HEK293T (cell line): ENCODE data around the gene TINAGL1.

ENCODE experiments used
- CTCF ChIA-PET: fragments of 350-600 bp; formaldehyde crosslinking; extraction: SDS; loops from one replicate; lab custom pipeline; 2021; ENCODE audit warnings: antibody characterized with exemption, inconsistent platforms; lab: Yijun Ruan, JAX
- POLR2A ChIA-PET: fragments of 350-600 bp; formaldehyde crosslinking; extraction: SDS; loops from one replicate; lab custom pipeline; 2020; ENCODE audit warnings: antibody characterized with exemption, inconsistent platforms; lab: Yijun Ruan, JAX
- DNase-seq: peaks from one replicate; pipeline ENCODE4 v3.0.0; 2012; ENCODE audit warnings: mixed read lengths; ENCODE audit errors: extremely low spot score
- ARNT ChIP-seq: fragments of 450-650 bp; IDR thresholded peaks from 2 replicates; pipeline ENCODE4 v1.6.1; 2017; ENCODE audit warnings: mild to moderate bottlenecking
- BHLHE40 ChIP-seq: fragments of 450-650 bp; IDR thresholded peaks from 2 replicates; pipeline ENCODE4 v1.6.1; 2016; ENCODE audit warnings: mild to moderate bottlenecking, moderate library complexity, borderline replicate concordance
- CTBP1 ChIP-seq: fragments of 450-650 bp; IDR thresholded peaks from 2 replicates; pipeline ENCODE4 v1.6.1; 2016; ENCODE audit warnings: borderline replicate concordance
- ELF4 ChIP-seq: fragments of 450-650 bp; IDR thresholded peaks from 2 replicates; pipeline ENCODE4 v1.6.1; 2017; ENCODE audit warnings: antibody characterized with exemption
- FOXA1 ChIP-seq: fragments of 450-650 bp; IDR thresholded peaks from 2 replicates; pipeline ENCODE4 v1.6.1; 2016; ENCODE audit warnings: mild to moderate bottlenecking
- FOXK2 ChIP-seq: fragments of 450-650 bp; IDR thresholded peaks from 2 replicates; pipeline ENCODE4 v1.6.1; 2016; ENCODE audit warnings: mild to moderate bottlenecking
- FOXM1 ChIP-seq: fragments of 450-650 bp; IDR thresholded peaks from 2 replicates; pipeline ENCODE4 v1.6.1; 2017; ENCODE audit warnings: mild to moderate bottlenecking, borderline replicate concordance
- HDGF ChIP-seq: fragments of 450-650 bp; IDR thresholded peaks from 2 replicates; pipeline ENCODE4 v1.6.1; 2017; ENCODE audit warnings: antibody characterized with exemption, borderline replicate concordance
- L3MBTL2 ChIP-seq: fragments of 450-650 bp; conservative IDR thresholded peaks from 2 replicates; pipeline ENCODE4 v1.6.1; 2016; ENCODE audit warnings: mild to moderate bottlenecking
- LEF1 ChIP-seq: fragments of 450-650 bp; IDR thresholded peaks from 2 replicates; pipeline ENCODE4 v1.6.1; 2017; ENCODE audit warnings: mild to moderate bottlenecking, borderline replicate concordance
- NFRKB ChIP-seq: fragments of 450-650 bp; IDR thresholded peaks from 2 replicates; pipeline ENCODE4 v1.6.1; 2016; ENCODE audit warnings: mild to moderate bottlenecking, moderate library complexity
- PKNOX1 ChIP-seq: fragments of 450-650 bp; IDR thresholded peaks from 2 replicates; pipeline ENCODE4 v1.6.1; 2016
- SP1 ChIP-seq: fragments of 450-650 bp; IDR thresholded peaks from 2 replicates; pipeline ENCODE4 v1.6.1; 2017
- SUZ12 ChIP-seq: fragments of 450-650 bp; IDR thresholded peaks from 2 replicates; pipeline ENCODE4 v1.6.1; 2016; ENCODE audit warnings: mild to moderate bottlenecking
- TARDBP ChIP-seq: fragments of 450-650 bp; IDR thresholded peaks from 2 replicates; pipeline ENCODE4 v1.6.1; 2016
- ZNF384 ChIP-seq: fragments of 450-650 bp; IDR thresholded peaks from 2 replicates; pipeline ENCODE4 v1.6.1; 2016

TINAGL1 gene

GRCh38 chr1:31570906-31571305, 5.4 kb upstream of the TINAGL1 start:
- POLR2A ChIA-PET: no interaction called here
- CTCF ChIA-PET: interaction anchor here (0.6 to 1.5 kb wide), 3 partner anchors 17 to 1917 kb away, joined by 3 read pairs; no protein-coding TSS in a partner anchor
- TF ChIP-seq SUZ12 (no peak), ELF4 (no peak), FOXK2 (no peak), ZNF384 (no peak), LEF1 (no peak), L3MBTL2 (no peak), TARDBP (no peak)
- no peak for DNase-seq

- ChIA-PET CTCF (interaction anchor here (1.5 kb wide), 1 partner anchor 23 kb away, joined by 3 read pairs; no protein-coding TSS in a partner anchor), POLR2A (no interaction called here)
- TF ChIP-seq HDGF (no peak), FOXA1 (no peak)
- DNase-seq: no peak
Measured at GRCh38 chr1:31571340-31572295, 4.7 kb upstream of the TINAGL1 start.

GRCh38 chr1:31572323-31573104, 3.8 kb upstream of the TINAGL1 start:
- CTCF ChIA-PET: no interaction called here
- POLR2A ChIA-PET: no interaction called here
- no peak for DNase-seq
- TF ChIP-seq CTBP1 (no peak), SP1 (no peak), PKNOX1 (no peak), NFRKB (no peak), FOXM1 (no peak), HDGF (no peak), LEF1 (no peak), BHLHE40 (no peak), ARNT (no peak)

GRCh38 chr1:31573261-31573660, 3.1 kb upstream of the TINAGL1 start:
- POLR2A ChIA-PET: no interaction called here
- no peak for TF ChIP-seq BHLHE40
- no peak for TF ChIP-seq FOXA1
- no peak for TF ChIP-seq ELF4
- no peak for TF ChIP-seq NFRKB
- TF ChIP-seq LEF1: no peak
- TF ChIP-seq FOXK2: no peak
- no peak for TF ChIP-seq HDGF
- TF ChIP-seq SUZ12: no peak
- no peak for TF ChIP-seq ZNF384
- no peak for TF ChIP-seq CTBP1
- no peak for TF ChIP-seq L3MBTL2
- no peak for TF ChIP-seq PKNOX1
- CTCF ChIA-PET: no interaction called here
- DNase-seq: no peak

GRCh38 chr1:31574749-31575368, 1.5 kb upstream of the TINAGL1 start:
- ChIA-PET POLR2A (no interaction called here), CTCF (interaction anchor here (0.5 to 0.7 kb wide), 3 partner anchors 20 to 110 kb away, joined by 3 read pairs; no protein-coding TSS in a partner anchor)
- TF ChIP-seq CTBP1 (no peak), ZNF384 (no peak), LEF1 (no peak)
- DNase-seq: peak; percentile 9

GRCh38 chr1:31575369-31576140, 760 bp upstream of the TINAGL1 start:
- TF ChIP-seq ELF4 (no peak), TARDBP (no peak), LEF1 (no peak)
- POLR2A ChIA-PET: no interaction called here
- CTCF ChIA-PET: interaction anchor here (0.7 kb wide), 1 partner anchor 19 kb away, joined by 3 read pairs; no protein-coding TSS in a partner anchor
- peak; percentile 7 for DNase-seq
